Pulmonary artery endothelial cell (primary cell): Measurements from ENCODE around the gene GPR162. TPM values are rescaled to one million over a fixed set of nuclear protein-coding genes. Genes with fewer than 3 reads are reported as not detected.
A peak's percentile ranks its signal among the peaks of the same experiment; 100 is the strongest.

Experiments used
- DNase-seq: peaks from one replicate; pipeline ENCODE4 v3.0.0-alpha.2; 2011; ENCODE audit warnings: low read depth, low spot score
- total RNA-seq: library from RNA; depleted of rRNA; stranded (reverse); fragments of >200 nt; gene quantifications from 2 replicates; pipeline ENCODE4 v1.2.3, GENCODE V29; 2014

Gene GPR162
- total RNA-seq, 1 donor from 2014 or later, result 13.5 TPM

GRCh38 chr12:6822426-6823135, 960 bp downstream of the GPR162 start:
- DNase-seq, result no peak

- DNase-seq, result no peak
Observed at GRCh38 chr12:6823182-6824084, 1.8 kb downstream of the GPR162 start.

DNA sequence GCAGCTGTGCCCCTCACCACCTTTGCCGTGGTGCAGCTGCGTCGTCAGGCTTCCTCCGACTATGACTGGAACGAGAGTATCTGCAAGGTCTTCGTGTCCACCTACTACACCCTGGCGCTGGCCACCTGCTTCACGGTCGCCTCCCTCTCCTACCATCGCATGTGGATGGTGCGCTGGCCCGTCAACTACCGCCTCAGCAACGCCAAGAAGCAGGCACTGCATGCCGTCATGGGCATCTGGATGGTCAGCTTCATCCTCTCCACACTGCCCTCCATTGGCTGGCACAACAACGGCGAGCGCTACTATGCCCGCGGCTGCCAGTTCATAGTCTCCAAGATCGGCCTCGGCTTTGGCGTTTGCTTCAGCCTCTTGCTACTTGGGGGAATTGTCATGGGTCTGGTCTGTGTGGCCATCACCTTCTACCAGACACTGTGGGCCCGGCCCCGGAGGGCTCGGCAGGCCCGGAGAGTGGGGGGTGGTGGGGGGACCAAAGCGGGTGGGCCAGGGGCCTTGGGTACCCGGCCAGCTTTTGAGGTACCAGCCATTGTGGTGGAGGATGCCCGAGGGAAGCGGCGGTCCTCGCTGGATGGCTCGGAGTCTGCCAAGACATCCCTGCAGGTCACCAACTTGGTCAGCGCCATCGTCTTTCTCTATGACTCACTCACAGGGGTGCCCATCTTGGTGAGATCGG, 2.6 kb downstream of the GPR162 start:
- DNase-seq, result no peak

DNA sequence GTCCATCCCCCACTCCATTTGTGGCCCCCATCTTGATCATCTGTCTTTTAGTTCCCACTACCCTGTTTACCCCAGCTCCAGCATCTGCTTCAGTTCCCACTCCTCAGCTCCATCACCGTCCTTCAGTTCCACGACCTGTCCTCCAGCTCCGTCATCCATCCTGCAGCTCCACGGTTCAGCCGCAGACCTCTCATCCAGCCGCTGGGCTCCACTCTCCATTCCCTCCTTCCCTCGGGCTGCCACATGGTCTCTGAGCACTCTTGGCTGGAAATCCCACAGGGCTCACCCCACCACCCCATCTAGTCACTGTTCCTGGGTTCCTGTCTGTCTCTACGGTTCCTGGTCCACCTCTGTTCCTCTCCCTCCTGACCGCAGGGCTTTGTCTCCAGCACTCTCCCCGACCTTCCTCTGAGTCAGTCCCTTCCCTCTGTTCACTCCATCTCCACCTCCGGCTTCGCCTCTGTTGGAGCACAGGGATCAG, 3.3 kb downstream of the GPR162 start:
- no peak for DNase-seq

GRCh38 chr12:6825398-6826124, 3.9 kb downstream of the GPR162 start:
- DNase-seq, result peak; percentile 33

- DNase-seq, result no peak
Observed at GRCh38 chr12:6826125-6826733, 4.6 kb downstream of the GPR162 start.

DNA sequence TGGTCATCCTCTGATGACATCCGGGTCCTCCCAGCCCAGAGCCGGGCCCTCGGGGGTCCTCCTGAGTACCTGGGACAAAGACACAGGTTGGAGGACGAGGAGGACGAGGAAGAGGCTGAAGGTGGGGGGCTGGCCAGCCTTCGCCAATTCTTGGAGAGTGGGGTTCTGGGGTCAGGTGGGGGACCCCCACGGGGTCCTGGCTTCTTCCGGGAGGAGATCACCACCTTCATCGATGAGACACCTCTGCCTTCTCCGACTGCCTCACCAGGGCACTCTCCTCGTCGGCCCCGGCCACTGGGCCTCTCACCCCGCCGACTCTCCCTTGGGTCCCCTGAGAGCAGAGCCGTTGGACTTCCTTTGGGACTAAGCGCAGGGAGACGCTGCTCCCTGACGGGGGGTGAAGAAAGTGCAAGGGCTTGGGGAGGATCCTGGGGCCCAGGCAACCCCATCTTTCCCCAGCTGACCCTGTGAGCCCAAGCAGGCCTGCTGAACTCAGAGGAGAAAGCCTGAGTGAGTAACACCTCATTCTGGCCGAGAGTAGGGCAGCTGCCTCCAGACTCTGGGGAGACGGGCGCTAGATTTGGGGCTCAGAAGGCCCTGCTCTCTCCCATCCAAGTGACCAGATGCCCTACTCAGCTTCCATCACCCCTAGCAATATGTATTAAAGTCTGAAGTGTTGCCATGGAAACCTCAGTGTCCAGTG, 5.3 kb downstream of the GPR162 start:
- DNase-seq, result no peak

- no peak for DNase-seq
Observed at GRCh38 chr12:6827437-6827911, 5.9 kb downstream of the GPR162 start.

- no peak for DNase-seq
Observed at GRCh38 chr12:6827982-6828780, 6.6 kb downstream of the GPR162 start, which contains the start of gene P3H3. TSS of gene P3H3 (plus strand) at chr12:6828407. CDS start at chr12:6828441, 34 bp downstream.

- DNase-seq, result no peak
Observed at GRCh38 chr12:6828781-6829535, 7.3 kb downstream of the GPR162 start.

GRCh38 chr12:6829536-6830220, 8.1 kb downstream of the GPR162 start:
- DNase-seq, result no peak

DNA sequence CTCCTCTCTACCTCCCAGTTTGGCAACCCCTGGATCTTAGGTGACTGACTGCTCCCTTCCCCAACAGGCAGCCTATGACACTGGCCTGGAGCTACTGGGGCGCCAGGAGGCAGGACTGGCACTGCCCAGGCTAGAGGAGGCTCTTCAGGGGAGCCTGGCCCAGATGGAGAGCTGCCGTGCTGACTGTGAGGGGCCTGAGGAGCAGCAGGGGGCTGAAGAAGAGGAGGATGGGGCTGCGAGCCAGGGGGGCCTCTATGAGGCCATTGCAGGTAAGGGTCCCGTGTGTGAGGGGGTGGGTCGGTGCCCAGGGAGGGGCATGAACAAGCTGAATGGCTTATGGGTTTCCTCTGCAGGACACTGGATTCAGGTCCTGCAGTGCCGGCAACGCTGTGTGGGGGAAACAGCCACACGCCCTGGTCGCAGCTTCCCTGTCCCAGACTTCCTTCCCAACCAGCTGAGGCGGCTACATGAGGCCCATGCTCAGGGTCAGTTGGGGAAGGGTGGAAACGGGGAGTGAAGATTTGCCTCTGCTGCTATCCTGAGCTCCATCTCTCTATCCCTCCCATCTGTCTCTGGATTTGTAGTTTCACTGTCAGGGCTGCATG, 8.8 kb downstream of the GPR162 start:
- no peak for DNase-seq

- DNase-seq, result no peak
Observed at GRCh38 chr12:6830999-6831398, 9.4 kb downstream of the GPR162 start.

GRCh38 chr12:6831450-6831995, 9.9 kb downstream of the GPR162 start:
- DNase-seq, result no peak

- no peak for DNase-seq
Observed at GRCh38 chr12:6832125-6832524, 10.5 kb downstream of the GPR162 start.

GRCh38 chr12:6833189-6833890, 11.7 kb downstream of the GPR162 start:
- DNase-seq, result no peak
